Sciatic nerve (tissue), 2 donors: Measurements from ENCODE around the gene SLC9A5. TPM values are rescaled to one million over a fixed set of nuclear protein-coding genes. Genes with fewer than 3 reads are reported as not detected.
A peak's percentile ranks its signal among the peaks of the same experiment; 100 is the strongest.

Source experiments
- ATAC-seq: fragments of 200-7000 bp; cut with Tn5 transposase; one replicate; pipeline ENCODE4 v1.9.1; 2020; ENCODE audit warnings: mild to moderate bottlenecking, moderate library complexity
- DNase-seq: peaks from one replicate; pipeline ENCODE4 v3.0.0-alpha.2; 2020; ENCODE audit warnings: low spot score
- intact Hi-C: fragments of 100-400 bp; cut with DNase I; formaldehyde crosslinking; loops from one replicate; pipeline ENCODE4 v1.14.2; 2022
- total RNA-seq: library from RNA; stranded (reverse); fragmentation: NEBNext Ultra II Directional; extraction: Animal tissue kit (Norgen Biotek cat#: 25700); gene quantifications from one replicate; pipeline ENCODE4 v1.2.1, GENCODE V29; 2021
- donor health status: DM: no; HTN: no; CAD: no.
- donor health status: DM: no; HTN: no; CAD: no.

The SLC9A5 gene
- total RNA-seq, 1 donor from 2014 or later = 1.2 TPM

GRCh38 chr16:67237396-67238277 is 11.1 kb upstream of the SLC9A5 start:
- intact Hi-C loops = no loop called here
- DNase-seq (no peak), ATAC-seq (no peak)

GRCh38 chr16:67238278-67238575 is 10.6 kb upstream of the SLC9A5 start:
- intact Hi-C loops = no loop called here
- ATAC-seq (no peak), DNase-seq (no peak)

DNA sequence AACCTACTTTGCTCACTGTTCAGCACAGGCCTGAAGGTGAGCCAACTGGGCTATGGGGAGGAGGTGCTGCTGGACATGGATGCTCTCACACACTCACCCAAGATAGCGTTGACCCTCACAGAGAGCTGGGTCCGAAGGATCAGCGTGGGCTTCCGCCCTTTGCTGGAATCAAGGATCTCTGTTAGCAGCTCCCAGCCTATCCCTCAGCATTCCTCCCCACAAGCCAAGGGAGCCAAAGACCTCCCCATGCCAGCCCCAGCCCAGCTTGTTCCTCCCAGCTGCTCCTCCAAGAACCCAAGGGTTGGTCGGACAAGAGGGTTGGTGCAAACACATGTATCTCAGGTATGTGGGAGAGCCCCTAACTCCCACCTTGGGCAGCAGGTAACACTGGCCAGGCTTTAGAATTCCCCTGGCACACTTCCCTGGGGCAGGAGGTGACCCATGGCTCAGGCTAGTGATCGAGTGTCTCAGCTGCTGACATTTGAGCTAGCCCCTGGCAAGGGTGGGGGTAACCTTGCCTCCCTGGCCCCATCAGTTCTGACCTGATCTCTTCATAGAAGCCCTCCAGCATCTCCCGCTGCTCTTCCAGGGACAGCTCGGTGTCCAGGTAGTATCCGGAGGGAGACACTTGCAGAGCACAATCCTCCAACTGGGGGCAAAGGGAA is 9.8 kb upstream of the SLC9A5 start:
- ATAC-seq (no peak), DNase-seq (no peak)
- intact Hi-C loops = no loop called here

DNA sequence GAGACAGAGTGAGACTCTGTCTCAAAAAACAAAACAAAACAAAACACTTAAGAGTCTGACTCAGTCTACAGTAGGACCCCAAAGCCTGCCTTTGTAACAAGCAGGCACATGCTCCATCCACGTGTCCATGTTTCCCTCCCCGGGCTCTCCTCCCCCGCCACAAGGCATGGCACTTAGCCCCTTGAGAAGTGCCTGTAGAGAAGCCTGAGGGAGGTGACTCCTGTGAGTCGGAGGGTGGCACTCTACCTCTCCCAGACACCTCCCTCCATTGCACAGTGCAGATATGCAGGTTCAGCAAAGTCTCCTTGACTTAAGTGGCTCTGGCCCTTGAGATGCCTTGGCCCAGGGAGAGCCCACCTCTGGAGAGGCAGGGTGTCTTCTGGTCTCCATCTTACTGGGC is 8.3 kb upstream of the SLC9A5 start:
- no peak for ATAC-seq
- DNase-seq = no peak
- intact Hi-C loops = no loop called here

GRCh38 chr16:67241008-67241900 is 7.5 kb upstream of the SLC9A5 start:
- ATAC-seq (peak; percentile 21), DNase-seq (no peak)
- intact Hi-C loops = no loop called here

DNA sequence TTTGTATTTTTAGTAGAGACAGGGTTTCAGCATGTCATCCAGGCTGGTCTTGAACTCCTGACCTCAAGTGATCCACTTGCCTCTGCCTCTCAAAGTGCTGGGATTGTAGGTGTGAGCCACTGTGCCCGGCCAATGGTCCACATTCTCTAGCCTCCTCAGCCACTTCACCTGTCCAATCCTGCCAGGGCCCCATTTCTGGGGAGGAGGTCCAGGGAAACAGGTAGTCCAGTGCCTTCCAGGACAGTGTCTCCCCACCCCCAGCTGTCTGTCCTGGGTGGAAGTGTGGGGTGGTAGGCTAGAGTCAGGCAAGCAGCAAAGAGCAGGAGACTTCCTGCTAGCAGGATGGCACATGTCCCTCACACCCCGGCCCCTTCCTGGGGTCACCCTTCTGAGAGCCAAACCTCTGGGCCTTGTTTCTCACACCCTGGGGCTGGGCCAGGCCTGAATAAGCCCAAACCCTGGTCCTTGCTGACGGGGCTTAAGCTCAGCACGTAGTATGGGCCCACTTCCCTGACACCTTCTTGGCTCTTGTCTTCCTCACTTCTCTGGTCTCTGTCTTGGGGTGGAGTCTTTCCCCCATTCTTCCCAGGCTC is 6.5 kb upstream of the SLC9A5 start:
- no peak for ATAC-seq
- intact Hi-C loops = no loop called here
- DNase-seq = no peak

DNA sequence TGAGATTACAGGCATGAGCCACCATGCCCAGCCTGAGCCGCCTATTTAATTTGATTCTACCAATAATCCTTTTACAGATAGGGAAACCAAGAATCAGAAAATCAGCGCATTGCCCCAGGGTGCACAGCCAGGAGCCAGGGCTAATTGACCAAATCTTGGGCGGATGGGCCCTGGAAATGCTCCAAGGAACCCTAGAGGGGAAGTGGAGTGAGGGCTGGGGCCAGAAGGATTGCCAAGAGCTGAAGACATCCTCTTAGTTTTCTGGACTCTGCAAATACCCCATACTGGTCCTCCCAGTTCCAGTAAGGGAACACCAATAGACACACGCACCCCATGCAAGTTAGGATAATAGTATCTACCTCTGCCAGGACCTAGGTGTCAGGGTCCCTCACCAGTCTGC is 5.3 kb upstream of the SLC9A5 start:
- DNase-seq (no peak), ATAC-seq (no peak)
- intact Hi-C loops = no loop called here

- DNase-seq = peak; percentile 80
- intact Hi-C loops = no loop called here
- ATAC-seq = peak; percentile 5
These were observed 4.2 kb upstream of the SLC9A5 start for GRCh38 chr16:67244387-67245185.

- intact Hi-C loops = no loop called here
- ATAC-seq (no peak), DNase-seq (no peak)
These were observed 3.6 kb upstream of the SLC9A5 start for GRCh38 chr16:67245186-67245585.

DNA sequence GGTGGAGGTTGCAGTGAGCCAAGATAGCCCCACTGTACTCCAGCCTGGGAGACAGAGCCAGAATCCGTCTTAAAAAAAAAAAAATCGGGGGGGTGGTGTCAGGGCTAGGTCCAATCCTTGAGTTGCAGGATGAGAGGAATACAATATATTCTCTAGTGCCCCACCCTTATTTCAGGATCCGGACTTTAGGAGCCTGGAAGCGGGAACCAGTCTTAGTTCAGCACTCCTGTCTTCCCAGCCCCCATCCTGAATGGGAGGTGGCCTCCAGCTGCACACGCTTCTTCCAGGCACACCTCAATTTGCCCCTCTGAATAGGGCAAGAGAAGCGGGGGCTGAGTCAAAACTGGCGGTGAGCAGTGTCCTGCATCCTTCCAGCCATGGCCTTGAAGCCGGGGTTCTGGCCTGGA is 3.1 kb upstream of the SLC9A5 start:
- DNase-seq = no peak
- ATAC-seq = no peak
- intact Hi-C loops = no loop called here

DNA sequence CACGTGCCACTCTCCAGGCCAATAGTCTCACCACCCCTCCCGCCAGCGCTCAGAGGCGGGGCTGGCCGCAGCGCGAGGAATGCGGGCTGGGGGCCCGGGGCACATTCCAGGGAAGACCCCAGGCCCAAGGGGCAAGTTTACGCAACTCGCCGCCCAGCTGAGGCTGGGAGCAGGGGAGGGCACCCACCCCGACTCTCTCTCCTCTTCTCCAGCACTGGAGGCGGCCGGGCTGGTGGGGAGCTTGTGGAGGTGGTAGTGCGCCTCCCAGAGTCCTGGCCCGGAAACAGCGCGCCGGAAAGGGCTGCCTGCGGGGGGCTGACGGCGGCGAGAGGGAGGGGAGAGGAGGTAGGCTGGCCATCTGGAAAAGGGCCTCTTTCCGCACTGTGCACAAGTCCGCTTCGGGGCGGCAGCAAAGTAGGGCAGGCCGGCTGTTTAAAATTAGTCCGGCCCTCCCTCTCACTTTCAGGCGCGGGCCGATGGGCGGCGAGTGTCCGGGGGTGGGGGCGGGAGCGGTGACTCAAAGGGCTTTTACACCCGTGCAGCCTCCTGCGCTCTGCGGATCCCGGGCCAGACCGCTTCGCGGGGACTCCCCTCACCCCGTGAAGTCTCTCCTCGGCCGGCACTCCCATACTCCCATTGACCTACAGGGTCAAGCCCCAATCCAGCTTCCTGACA is 2.6 kb upstream of the SLC9A5 start:
- ATAC-seq (peak; percentile 68), DNase-seq (peak; percentile 87)
- intact Hi-C loops = no loop called here

GRCh38 chr16:67246756-67247191 is 2.0 kb upstream of the SLC9A5 start:
- intact Hi-C loops = no loop called here
- ATAC-seq = peak; percentile 15
- peak; percentile 81 for DNase-seq

DNA sequence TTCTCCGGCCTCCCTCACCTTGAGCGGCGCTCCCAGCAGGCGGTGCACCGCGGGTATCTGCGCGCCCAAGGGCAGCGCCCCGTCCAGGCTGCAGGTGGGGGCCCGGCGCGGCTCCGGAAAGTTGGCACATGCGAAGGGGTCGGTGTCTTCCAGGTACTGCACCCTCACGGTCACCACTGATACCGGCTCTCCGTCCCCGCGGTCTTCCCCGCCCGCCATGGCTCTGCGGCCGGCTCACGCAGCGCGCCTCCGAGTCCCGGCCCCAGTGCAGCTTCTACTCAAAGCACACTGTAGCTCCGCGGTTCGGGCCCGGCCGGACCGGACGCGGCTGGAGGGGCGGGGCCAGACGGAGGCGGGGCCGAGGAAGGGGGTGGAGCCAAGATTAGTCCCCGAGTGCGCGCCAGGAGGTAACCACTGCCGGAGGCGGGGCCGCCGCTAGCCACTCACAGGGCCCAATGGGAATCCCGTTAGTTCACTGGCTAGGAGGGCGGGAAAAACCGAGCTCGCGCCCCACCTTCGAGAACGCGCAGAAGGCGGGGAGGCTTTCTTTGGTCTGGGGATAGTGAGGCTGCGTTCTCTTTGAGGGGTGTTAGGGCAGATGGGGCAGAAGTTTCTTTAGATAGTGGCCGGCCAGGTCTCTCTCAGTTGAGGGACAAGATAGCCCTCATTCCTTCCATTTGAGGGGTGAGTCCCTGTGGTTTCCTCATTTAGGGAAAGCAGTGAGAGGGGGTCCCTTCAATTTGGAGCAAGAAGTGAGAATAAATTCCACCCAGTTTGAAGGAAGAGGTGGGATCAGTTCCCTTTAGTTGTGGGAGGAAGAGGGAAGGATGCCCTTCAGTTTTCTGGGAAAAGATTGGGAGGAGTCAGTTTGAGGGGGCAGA is 1.3 kb upstream of the SLC9A5 start, which contains the start of gene FHOD1:
Gene FHOD1, minus strand, starts transcription at position 290 of the 881 bp plus-strand sequence. Its CDS starts 71 bp downstream, at position 219.
- intact Hi-C loops = no loop called here
- ATAC-seq (peak; percentile 93), DNase-seq (peak; percentile 100)

- no peak for DNase-seq
- intact Hi-C loops = no loop called here
- no peak for ATAC-seq
These were observed 742 bp upstream of the SLC9A5 start for GRCh38 chr16:67248073-67248400.

GRCh38 chr16:67249178-67250044 is 632 bp downstream of the SLC9A5 start:
- no peak for ATAC-seq
- intact Hi-C loops = no loop called here
- no peak for DNase-seq

GRCh38 chr16:67250045-67250327 is 1.2 kb downstream of the SLC9A5 start:
- ATAC-seq (no peak), DNase-seq (no peak)
- intact Hi-C loops = no loop called here
